HCT116 (cell line): Measurements from ENCODE around the gene FCAMR. TPM values are rescaled to one million over a fixed set of nuclear protein-coding genes. Genes with fewer than 3 reads are reported as not detected.

Experiments
- ATAC-seq: fragments of 200-7000 bp; cut with Tn5 transposase; 2 replicates; pipeline ENCODE4 v1.9.1; 2020; ENCODE audit warnings: mild to moderate bottlenecking, moderate library complexity
- BruUV-seq: library from RNA; stranded (reverse); fragments of 400-500 nt; replicated peaks from 2 replicates; lab custom pipeline; 2021; lab: Mats Ljungman, UMichigan
- CTCF ChIA-PET: fragments of 300-600 bp; sonication (Branson Sonifier 250); formaldehyde crosslinking; loops from one replicate; lab custom pipeline; 2021; ENCODE audit warnings: antibody characterized with exemption; lab: Charles Lee
- POLR2A ChIA-PET: fragments of 300-600, 350-600 bp; sonication (Branson Sonifier 250); formaldehyde crosslinking; loops from one replicate; lab custom pipeline; 2021; ENCODE audit warnings: antibody characterized with exemption; lab: Charles Lee
- RAD21 ChIA-PET, 2 experiments: fragments of 300-600 bp; sonication (Branson Sonifier 250); formaldehyde crosslinking; loops; one replicate each; lab custom pipeline; 2023; ENCODE audit warnings: low total read pairs in 2 of 2; ENCODE audit not compliant: uncharacterized antibody in 2 of 2, unreplicated experiment in 2 of 2, low non-redundant PET in 1 of 2; lab: Charles Lee
- DNase-seq: peaks from one replicate; pipeline ENCODE4 v3.0.0-alpha.2; 2010; ENCODE audit warnings: low read depth, low spot score
- H2AFZ ChIP-seq: fragments of 200-600 bp; shearing (Covaris generic), sonication (generic); 2 replicates; pipeline ENCODE4 v1.6.1; 2017; ENCODE audit warnings: low read depth, mixed run types, mixed read lengths, antibody characterized with exemption, low read length; ENCODE audit not compliant: poor library complexity, severe bottlenecking
- H3K27ac ChIP-seq: 2 replicates; pipeline ENCODE4 v1.5.1; 2012; ENCODE audit warnings: low read depth, low read length
- H3K27me3 ChIP-seq: fragments of 200-600 bp; sonication (generic); 2 replicates; pipeline ENCODE4 v1.6.1; 2016; ENCODE audit warnings: mixed run types, low read length, mixed read lengths; ENCODE audit not compliant: insufficient read depth
- H3K36me3 ChIP-seq, 2 experiments: fragments of 200-500 bp in 1 of 2; fragments of 200-600 bp in 1 of 2; sonication (Bioruptor generic) in 1 of 2; sonication (generic) in 1 of 2; 2 replicates each; pipeline versions ENCODE4 v1.5.1 to v1.6.1; 2014 to 2016; ENCODE audit warnings: low read length in 2 of 2, inconsistent platforms in 1 of 2, mixed read lengths in 1 of 2, mixed run types in 1 of 2; ENCODE audit not compliant: insufficient read depth in 2 of 2, control insufficient read depth in 1 of 2
- H3K4me1 ChIP-seq, 2 experiments: fragments of 200-600 bp in 1 of 2; sonication (generic) in 1 of 2; 2 replicates each; pipeline versions ENCODE4 v1.5.1 to v1.6.1; 2012 to 2017; ENCODE audit warnings: low read length in 2 of 2, inconsistent platforms in 1 of 2, mild to moderate bottlenecking in 1 of 2, mixed read lengths in 1 of 2, mixed run types in 1 of 2, moderate library complexity in 1 of 2; ENCODE audit not compliant: insufficient read depth in 2 of 2, control insufficient read depth in 1 of 2
- H3K4me2 ChIP-seq: fragments of 200-600 bp; sonication (generic); 2 replicates; pipeline ENCODE4 v1.6.1; 2017; ENCODE audit warnings: mixed run types, low read length, mixed read lengths
- H3K4me3 ChIP-seq, 2 experiments: fragments of 200-600 bp in 1 of 2; sonication (generic) in 1 of 2; replicated peaks in 1 of 2; 2 replicates each; pipeline ENCODE4 v1.5.1; 2011 to 2016; ENCODE audit warnings: low read length in 2 of 2, control low read depth in 1 of 2, low read depth in 1 of 2, mild to moderate bottlenecking in 1 of 2, mixed read lengths in 1 of 2, mixed run types in 1 of 2
- H3K79me2 ChIP-seq: fragments of 200-600 bp; sonication (generic); 2 replicates; pipeline ENCODE4 v1.6.1; 2017; ENCODE audit warnings: mild to moderate bottlenecking, mixed run types, low read length, moderate library complexity, mixed read lengths; ENCODE audit not compliant: insufficient read depth
- H3K9ac ChIP-seq: fragments of 200-600 bp; sonication (generic); 2 replicates; pipeline ENCODE4 v1.6.1; 2016; ENCODE audit warnings: low read length, mixed read lengths
- H3K9me2 ChIP-seq: fragments of 200-600 bp; sonication (generic), shearing (Covaris generic); 2 replicates; pipeline ENCODE4 v1.6.1; 2017; ENCODE audit warnings: mixed run types, mild to moderate bottlenecking, moderate library complexity; ENCODE audit not compliant: insufficient read depth
- H3K9me3 ChIP-seq, 2 experiments: fragments of 200-500 bp in 1 of 2; fragments of 200-600 bp in 1 of 2; sonication (Bioruptor generic) in 1 of 2; sonication (generic) in 1 of 2; 2 replicates each; pipeline ENCODE4 v1.6.1; 2014 to 2017; ENCODE audit warnings: low read length in 2 of 2, mixed read lengths in 2 of 2, inconsistent platforms in 1 of 2, low read depth in 1 of 2, mild to moderate bottlenecking in 1 of 2, mixed run types in 1 of 2, moderate library complexity in 1 of 2; ENCODE audit not compliant: control insufficient read depth in 1 of 2, insufficient read depth in 1 of 2
- H4K20me1 ChIP-seq: fragments of 200-600 bp; sonication (generic), shearing (Covaris generic); 2 replicates; pipeline ENCODE4 v1.6.1; 2017; ENCODE audit warnings: mixed run types, mild to moderate bottlenecking, moderate library complexity; ENCODE audit not compliant: insufficient read depth
- ELF1 ChIP-seq: IDR thresholded peaks from 2 replicates; pipeline ENCODE4 v1.6.1; 2012; ENCODE audit warnings: low read depth, borderline replicate concordance
- EZH2 ChIP-seq: fragments of 200-600 bp; sonication (generic); IDR thresholded peaks from 2 replicates; pipeline ENCODE4 v1.6.1; 2017; ENCODE audit warnings: antibody characterized with exemption, mixed run types
- FOSL1 ChIP-seq: IDR thresholded peaks from 2 replicates; pipeline ENCODE4 v1.6.1; 2012; ENCODE audit warnings: low read depth
- JUND ChIP-seq: IDR thresholded peaks from 2 replicates; pipeline ENCODE4 v1.6.1; 2012
- MAX ChIP-seq: IDR thresholded peaks from 2 replicates; pipeline ENCODE4 v1.6.1; 2012
- POLR2A ChIP-seq: IDR thresholded peaks from 2 replicates; pipeline ENCODE4 v1.7.0; 2011; ENCODE audit warnings: borderline replicate concordance; ENCODE audit not compliant: insufficient read depth, insufficient read length; ENCODE audit errors: extremely low read depth
- POLR2AphosphoS5 ChIP-seq: IDR thresholded peaks from 2 replicates; pipeline ENCODE4 v1.6.1; 2011; ENCODE audit warnings: mild to moderate bottlenecking, low read depth, low read length, moderate library complexity
- SIN3A ChIP-seq: IDR thresholded peaks from 2 replicates; pipeline ENCODE4 v1.6.1; 2012; ENCODE audit warnings: low read depth
- SP1 ChIP-seq: IDR thresholded peaks from 2 replicates; pipeline ENCODE4 v1.6.1; 2012; ENCODE audit warnings: low read depth
- SRF ChIP-seq: IDR thresholded peaks from 2 replicates; pipeline ENCODE4 v1.6.1; 2012; ENCODE audit warnings: low read depth
- TCF7L2 ChIP-seq: IDR thresholded peaks from 2 replicates; pipeline ENCODE4 v1.7.0; 2011; ENCODE audit warnings: borderline replicate concordance, inconsistent platforms; ENCODE audit not compliant: insufficient read depth, insufficient read length; ENCODE audit errors: extremely low read depth
- YY1 ChIP-seq: IDR thresholded peaks from 2 replicates; pipeline ENCODE4 v1.6.1; 2011; ENCODE audit warnings: low read length, low read depth, moderate library complexity, mild to moderate bottlenecking; ENCODE audit not compliant: insufficient replicate concordance; ENCODE audit errors: extremely low read depth
- intact Hi-C: fragments of 100-400 bp; cut with micrococcal nuclease; formaldehyde crosslinking; loops from 2 replicates; pipeline ENCODE4 v1.10.0; 2022
- total RNA-seq: library from RNA; stranded (reverse); gene quantifications from one replicate; pipeline ENCODE4 v1.2.1, GENCODE V29; 2021; ENCODE audit not compliant: unreplicated experiment
- TF ChIP-seq, protein P1 (sequence below): IDR thresholded peaks from 2 replicates; pipeline ENCODE4 v1.6.1; 2012
- TF ChIP-seq, protein P2 (sequence below): IDR thresholded peaks from 2 replicates; pipeline ENCODE4 v1.6.1; 2011; ENCODE audit warnings: mild to moderate bottlenecking, low read length, moderate library complexity; ENCODE audit not compliant: insufficient replicate concordance; ENCODE audit errors: extremely low read depth

The FCAMR gene
- total RNA-seq, 1 experiment from 2014 or later: not detected

DNA sequence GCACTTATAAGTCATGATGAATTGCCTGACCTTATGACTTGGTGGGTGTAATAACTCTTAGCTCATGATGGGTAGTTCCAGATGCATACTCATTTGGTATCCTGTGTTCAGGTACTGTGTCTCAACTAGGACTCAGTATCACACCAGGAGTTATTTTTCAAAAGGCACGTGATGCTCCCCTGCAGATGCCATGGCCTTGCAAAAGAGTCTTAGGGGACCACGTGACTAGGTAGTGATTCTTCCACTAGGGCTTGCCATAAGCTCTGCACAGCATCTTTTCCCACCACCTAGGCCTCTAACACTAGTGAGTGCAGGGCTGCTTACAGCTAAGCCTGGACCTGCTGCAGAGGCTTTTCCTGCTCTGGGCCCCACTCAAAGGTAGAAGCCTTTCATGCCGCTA, 3.9 kb upstream of the FCAMR start:
- no peak for TF ChIP-seq FOSL1
- TF ChIP-seq, protein P1, sequence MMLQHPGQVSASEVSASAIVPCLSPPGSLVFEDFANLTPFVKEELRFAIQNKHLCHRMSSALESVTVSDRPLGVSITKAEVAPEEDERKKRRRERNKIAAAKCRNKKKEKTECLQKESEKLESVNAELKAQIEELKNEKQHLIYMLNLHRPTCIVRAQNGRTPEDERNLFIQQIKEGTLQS: no peak
- no peak for TF ChIP-seq POLR2AphosphoS5
- TF ChIP-seq SP1: no peak
- no peak for TF ChIP-seq EZH2
- TF ChIP-seq ELF1: no peak
- TF ChIP-seq JUND: no peak
- no peak for TF ChIP-seq SIN3A
- TF ChIP-seq MAX: no peak
- TF ChIP-seq, protein P2, sequence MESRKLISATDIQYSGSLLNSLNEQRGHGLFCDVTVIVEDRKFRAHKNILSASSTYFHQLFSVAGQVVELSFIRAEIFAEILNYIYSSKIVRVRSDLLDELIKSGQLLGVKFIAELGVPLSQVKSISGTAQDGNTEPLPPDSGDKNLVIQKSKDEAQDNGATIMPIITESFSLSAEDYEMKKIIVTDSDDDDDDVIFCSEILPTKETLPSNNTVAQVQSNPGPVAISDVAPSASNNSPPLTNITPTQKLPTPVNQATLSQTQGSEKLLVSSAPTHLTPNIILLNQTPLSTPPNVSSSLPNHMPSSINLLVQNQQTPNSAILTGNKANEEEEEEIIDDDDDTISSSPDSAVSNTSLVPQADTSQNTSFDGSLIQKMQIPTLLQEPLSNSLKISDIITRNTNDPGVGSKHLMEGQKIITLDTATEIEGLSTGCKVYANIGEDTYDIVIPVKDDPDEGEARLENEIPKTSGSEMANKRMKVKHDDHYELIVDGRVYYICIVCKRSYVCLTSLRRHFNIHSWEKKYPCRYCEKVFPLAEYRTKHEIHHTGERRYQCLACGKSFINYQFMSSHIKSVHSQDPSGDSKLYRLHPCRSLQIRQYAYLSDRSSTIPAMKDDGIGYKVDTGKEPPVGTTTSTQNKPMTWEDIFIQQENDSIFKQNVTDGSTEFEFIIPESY: no peak
- no peak for TF ChIP-seq POLR2A
- TF ChIP-seq SRF: no peak
- no peak for TF ChIP-seq YY1
- no peak for TF ChIP-seq TCF7L2
- Histone ChIP-seq H3K27me3 (0 out of 2 replicates have a peak, but pooled peaks cover 8% of the 10 kb centered on the region), H3K9me3 (no peaks in the 10 kb centered on the region), H3K4me2 (no peak overlapping the region), H4K20me1 (no peaks in the 10 kb centered on the region), H3K4me3 (no peak overlapping the region), H3K27ac (no peak overlapping the region), H3K9me2 (no peaks in the 10 kb centered on the region), H3K9ac (no peak overlapping the region), H3K36me3 (no peaks in the 10 kb centered on the region), H3K4me1 (no peaks in the 10 kb centered on the region), H3K79me2 (no peaks in the 10 kb centered on the region), H2AFZ (no peak overlapping the region)
- ChIA-PET POLR2A (no interaction called here), RAD21 (no interaction called here), CTCF (no interaction called here)
- DNase-seq (no peak), ATAC-seq (no peak)
- BruUV-seq: no TSS peak
- intact Hi-C loops: no loop called here
